NCI-H526 treated with DMSO at 0.1 percent for 48 hours (cell line): ENCODE measurements around the gene ALKBH3.

Experiments used
- DNase-seq: peaks from one replicate; lab custom pipeline; 2025; lab: John Stamatoyannopoulos, UW

Gene ALKBH3

GRCh38 chr11:43880640-43881159 is at the start of gene ALKBH3:
Gene ALKBH3 (plus strand): TSS chr11:43880831. CDS start chr11:43882653, 1,822 bp downstream.
- DNase-seq: peak; percentile 85

- DNase-seq: no peak
Observed at GRCh38 chr11:43830928-43831440, 49.6 kb upstream of the ALKBH3 start.

GRCh38 chr11:43832536-43832935 is 48.1 kb upstream of the ALKBH3 start:
- DNase-seq: no peak

GRCh38 chr11:43833657-43834073 is 47.0 kb upstream of the ALKBH3 start:
- DNase-seq: no peak

- no peak for DNase-seq
Observed at GRCh38 chr11:43834286-43834685, 46.3 kb upstream of the ALKBH3 start.

DNA sequence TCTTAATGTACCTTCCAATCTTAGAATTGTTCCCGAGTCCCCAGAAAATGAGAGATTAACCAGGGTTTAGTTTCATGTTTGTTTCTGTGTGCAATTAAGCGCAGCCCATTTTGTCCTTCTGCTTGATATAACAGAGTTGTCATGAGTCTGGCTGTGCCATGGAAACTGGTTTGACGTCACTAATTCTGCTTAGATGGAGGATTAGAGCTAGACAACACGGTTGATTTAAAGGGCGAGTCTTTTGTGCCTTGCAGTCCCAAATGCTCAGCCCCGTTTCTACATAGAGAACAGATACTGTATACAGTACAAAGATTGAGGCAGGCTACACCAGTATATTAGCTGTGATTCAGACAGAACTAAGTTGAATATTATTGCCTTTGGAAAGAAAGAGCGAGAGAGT is 45.5 kb upstream of the ALKBH3 start:
- DNase-seq: no peak

GRCh38 chr11:43837879-43838278 is 42.8 kb upstream of the ALKBH3 start:
- no peak for DNase-seq

DNA sequence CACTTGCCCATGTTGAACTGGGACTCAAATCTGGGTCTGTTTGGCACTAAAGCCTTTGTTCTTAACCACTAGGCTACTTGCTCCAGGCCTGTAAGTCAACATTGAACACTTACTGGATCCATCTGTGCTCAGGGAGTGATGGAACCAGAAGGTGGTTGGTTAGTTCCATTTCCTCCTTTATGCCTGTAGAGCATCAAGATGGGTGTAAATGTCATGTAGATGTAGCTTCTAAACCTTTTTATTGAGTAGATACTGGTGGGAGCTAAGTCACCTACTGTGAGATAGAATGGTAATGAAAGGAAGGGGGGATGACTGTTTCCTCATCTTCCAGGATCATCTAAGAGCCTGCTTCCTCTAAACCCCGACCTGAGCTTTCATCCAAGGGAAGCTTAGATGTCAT is 38.6 kb upstream of the ALKBH3 start:
- no peak for DNase-seq

DNA sequence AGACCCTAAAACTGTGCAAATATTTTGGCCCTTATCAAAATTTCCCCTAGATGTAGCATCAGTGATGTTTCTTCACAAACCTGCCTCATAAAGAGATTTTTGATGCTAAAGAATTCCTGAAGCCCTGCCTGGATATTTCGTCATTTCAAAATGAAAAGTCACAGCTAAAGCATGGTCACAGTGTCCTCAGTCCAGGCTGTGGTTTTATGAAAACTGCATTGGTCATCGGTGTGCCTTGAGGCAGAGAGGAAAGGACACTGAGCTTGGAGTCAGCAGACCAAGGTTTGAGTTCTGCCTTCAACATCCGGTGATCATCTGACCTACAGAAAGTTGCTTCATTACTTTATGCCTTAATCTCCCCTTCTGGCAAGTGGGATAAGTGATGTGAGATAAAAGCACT is 34.8 kb upstream of the ALKBH3 start:
- DNase-seq: no peak

DNA sequence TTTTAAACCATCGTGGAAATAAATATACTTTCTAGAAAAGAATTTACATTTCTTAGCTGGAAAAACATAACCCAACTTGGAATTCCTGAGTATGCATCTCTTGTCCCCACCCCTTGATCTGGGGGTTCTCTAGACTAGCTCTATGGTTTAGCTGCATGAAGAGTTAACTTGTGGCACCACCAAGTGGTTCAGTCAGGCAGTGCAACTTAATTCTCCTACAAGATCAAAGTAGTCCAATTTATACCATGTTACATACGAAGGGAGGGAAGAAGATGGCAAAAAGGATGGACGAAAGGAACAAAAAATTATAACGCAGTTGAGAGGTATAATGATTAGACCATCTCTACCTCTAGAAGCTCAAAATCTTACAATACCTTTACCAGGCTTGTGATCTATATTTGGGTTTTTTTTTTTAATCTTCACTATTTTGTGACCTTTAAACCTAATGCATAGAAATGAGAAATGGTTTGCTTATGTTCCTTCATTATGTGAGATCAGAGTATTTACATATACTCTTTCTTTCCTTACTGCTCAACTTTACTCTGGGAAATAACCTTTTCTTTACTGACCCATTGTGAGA is 28.5 kb upstream of the ALKBH3 start:
- DNase-seq: peak; percentile 24

GRCh38 chr11:43853781-43854180 is 26.9 kb upstream of the ALKBH3 start:
- no peak for DNase-seq

DNA sequence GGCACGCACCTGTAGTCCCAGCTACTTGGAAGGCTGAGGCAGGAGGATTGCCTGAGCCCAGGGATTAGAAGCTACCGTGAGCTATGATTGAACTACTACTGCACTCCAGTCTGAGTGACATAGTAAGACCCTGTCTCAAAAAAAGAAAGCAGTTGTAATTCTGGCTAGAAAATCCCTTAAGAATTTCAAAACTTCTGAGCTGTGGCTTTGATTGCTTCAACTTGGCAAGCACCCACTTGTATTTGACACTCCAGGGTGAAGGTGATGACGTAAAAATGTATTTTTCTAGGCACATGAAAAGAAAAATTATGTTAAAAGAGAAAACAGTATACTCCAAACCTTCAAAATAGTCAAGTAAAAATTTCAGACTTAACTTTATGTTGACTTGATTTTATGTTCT is 23.6 kb upstream of the ALKBH3 start:
- no peak for DNase-seq

GRCh38 chr11:43861141-43861540 is 19.5 kb upstream of the ALKBH3 start:
- DNase-seq: no peak

- DNase-seq: no peak
Observed at GRCh38 chr11:43866520-43866919, 14.1 kb upstream of the ALKBH3 start.

GRCh38 chr11:43866969-43867368 is 13.7 kb upstream of the ALKBH3 start:
- no peak for DNase-seq

GRCh38 chr11:43868852-43869567 is 11.6 kb upstream of the ALKBH3 start:
- no peak for DNase-seq

DNA sequence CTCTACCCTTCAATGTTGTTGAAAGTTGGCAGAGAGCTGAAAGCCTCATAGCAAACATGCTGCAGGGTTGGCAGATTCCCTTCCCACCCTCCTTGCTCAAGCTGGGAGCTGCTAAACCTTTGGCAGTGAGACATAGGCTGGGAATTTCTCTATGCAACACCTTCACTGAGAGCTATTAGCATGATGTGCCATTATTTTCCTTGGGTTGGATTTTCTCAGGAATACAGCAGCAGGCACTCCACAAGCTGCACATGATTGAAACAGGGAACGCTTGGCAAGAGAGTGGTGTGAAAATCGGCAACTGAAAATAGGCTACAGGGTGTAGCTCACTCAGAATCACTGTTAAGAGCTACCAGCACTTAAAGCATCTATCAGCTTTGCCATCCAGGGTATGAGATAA is 9.6 kb upstream of the ALKBH3 start:
- DNase-seq: no peak

DNA sequence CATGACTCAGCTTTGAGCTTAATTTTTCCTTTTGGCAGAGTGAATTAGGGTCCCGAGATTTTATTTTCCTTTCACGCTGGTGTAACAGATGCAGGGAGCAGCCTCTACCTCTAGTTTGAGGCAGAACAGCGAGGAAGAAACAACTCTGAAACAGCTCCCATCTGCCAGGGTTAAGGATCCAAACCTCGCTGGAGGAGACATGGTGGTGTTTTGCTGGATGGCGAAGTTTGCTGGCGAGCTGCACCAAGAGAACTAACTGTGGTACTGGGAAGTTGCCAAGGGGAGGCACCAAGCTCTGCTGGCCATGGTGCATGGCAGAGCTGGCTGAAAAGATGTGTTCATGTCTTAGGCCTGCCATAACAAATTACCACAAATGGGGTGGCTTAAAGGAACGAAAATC is 7.6 kb upstream of the ALKBH3 start:
- DNase-seq: no peak

DNA sequence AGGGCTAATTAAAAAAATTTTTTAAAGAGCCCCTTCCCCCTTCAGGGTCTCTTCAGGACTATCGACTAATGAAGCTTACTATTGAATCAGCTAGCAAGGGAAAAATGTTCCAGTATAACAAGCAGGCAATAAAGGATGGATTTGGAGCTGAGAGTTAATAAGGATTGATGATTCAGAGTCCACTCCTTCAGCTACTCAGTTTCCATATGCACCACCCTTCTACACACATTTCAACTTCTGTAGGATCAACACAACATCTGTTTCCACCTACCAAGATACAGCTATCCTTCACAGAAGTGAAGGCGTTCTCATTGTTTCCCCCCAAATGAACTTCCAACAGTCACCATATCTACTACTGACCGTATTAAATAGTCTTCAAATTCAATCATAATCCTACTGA is 6.6 kb upstream of the ALKBH3 start:
- DNase-seq: no peak

- DNase-seq: no peak
Observed at GRCh38 chr11:43874738-43875137, 5.9 kb upstream of the ALKBH3 start.

- no peak for DNase-seq
Observed at GRCh38 chr11:43879789-43880639, 617 bp upstream of the ALKBH3 start.

GRCh38 chr11:43892851-43893250 is 12.2 kb downstream of the ALKBH3 start:
- DNase-seq: no peak

DNA sequence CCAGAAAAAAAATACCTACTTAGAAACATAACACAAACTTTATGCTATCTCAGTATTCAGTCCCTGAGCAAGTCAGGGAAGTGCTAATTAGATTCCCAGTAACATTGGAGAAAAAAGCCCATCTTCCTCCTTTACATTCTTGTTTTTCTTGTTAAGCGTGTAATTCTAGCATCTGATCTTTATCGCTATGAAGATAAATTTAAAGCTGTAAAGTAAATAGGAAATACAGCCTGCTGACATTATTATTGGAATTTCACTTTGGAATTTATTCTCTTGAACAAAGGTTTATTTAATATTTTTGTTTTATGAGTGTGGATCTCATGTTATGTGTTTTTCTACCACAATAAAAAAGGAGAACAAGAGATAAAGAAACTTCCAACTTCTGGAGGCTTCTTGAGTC is 13.9 kb downstream of the ALKBH3 start:
- no peak for DNase-seq
